SK-N-MC (cell line): Measurements from ENCODE around the gene CRYAA.
"Not testable (repeated sequence)": the region's sequence is repeated elsewhere in the genome, so short reads cannot be mapped to it uniquely, and the experiment has no call there.

Source experiments
- EZH2 ChIP-seq: fragments of 200-600 bp; sonication (generic); IDR thresholded peaks from one replicate; pipeline ENCODE4 v1.6.1; 2017; ENCODE audit warnings: antibody characterized with exemption
- FOXP2 ChIP-seq: optimal IDR thresholded peaks from 2 replicates; pipeline ENCODE3; 2011; ENCODE audit warnings: mild to moderate bottlenecking, moderate library complexity; ENCODE audit not compliant: insufficient read depth; ENCODE audit errors: extremely low read length, control extremely low read depth
- POLR2AphosphoS5 ChIP-seq: IDR thresholded peaks from 2 replicates; pipeline ENCODE4 v1.6.1; 2012; ENCODE audit warnings: mild to moderate bottlenecking, low read depth, low read length, borderline replicate concordance

- not testable (repeated sequence) for TF ChIP-seq POLR2AphosphoS5, EZH2, FOXP2
These were observed 20.8 kb upstream of the CRYAA start for GRCh38 chr21:43147999-43148398.
